ENCODE measurements around the gene KIF21B. TPM values are rescaled to one million over a fixed set of nuclear protein-coding genes. Genes with fewer than 3 reads are reported as not detected.

Gene KIF21B
- polyA plus RNA-seq, 1 experiment: 0.24 TPM

DNA sequence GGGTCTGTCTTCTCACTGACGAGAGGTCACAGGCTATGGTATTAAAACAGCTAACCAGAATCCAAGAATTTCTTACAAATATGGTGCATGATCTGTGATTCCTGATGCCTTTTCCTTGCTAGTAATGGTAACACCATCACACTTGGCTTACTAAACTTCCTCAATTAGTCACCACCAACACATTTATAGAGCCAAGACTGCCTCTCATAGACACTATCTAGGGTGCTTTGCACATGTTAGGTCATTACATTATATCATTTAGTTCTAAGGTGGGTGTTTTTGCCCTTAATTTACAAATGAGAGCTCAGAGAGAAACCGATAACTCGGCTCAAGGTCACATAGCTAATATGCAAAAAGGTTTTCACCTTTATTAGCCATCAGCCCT lies 8.7 kb downstream of the KIF21B start:
- TF ChIP-seq, protein P1, sequence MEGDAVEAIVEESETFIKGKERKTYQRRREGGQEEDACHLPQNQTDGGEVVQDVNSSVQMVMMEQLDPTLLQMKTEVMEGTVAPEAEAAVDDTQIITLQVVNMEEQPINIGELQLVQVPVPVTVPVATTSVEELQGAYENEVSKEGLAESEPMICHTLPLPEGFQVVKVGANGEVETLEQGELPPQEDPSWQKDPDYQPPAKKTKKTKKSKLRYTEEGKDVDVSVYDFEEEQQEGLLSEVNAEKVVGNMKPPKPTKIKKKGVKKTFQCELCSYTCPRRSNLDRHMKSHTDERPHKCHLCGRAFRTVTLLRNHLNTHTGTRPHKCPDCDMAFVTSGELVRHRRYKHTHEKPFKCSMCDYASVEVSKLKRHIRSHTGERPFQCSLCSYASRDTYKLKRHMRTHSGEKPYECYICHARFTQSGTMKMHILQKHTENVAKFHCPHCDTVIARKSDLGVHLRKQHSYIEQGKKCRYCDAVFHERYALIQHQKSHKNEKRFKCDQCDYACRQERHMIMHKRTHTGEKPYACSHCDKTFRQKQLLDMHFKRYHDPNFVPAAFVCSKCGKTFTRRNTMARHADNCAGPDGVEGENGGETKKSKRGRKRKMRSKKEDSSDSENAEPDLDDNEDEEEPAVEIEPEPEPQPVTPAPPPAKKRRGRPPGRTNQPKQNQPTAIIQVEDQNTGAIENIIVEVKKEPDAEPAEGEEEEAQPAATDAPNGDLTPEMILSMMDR (IDR thresholded peaks at IDR 0.05; ENCODE audit: low read depth, low read length): no peak
- H3K27me3 ChIP-seq (ENCODE audit: control insufficient read depth, insufficient read depth, low read length): peaks cover 35% of the 10 kb centered on the region
- DNase-seq (ENCODE audit: low read depth, low spot score): no peak
- ChIA-PET CTCF (interaction anchor here (2.1 to 2.9 kb wide), 3 partner anchors 11 to 43 kb away, joined by 10 to 12 read pairs (median 10); no protein-coding TSS in a partner anchor), POLR2A (no interaction called here)
- no peaks in the 10 kb centered on the region; the same call in 1 of the 2 replicates for H3K9me3 ChIP-seq (ENCODE audit: control insufficient read depth, insufficient read depth, low read length)
- H3K27ac ChIP-seq (ENCODE audit: low read depth, low read length): no peak overlapping the region
- H3K4me3 ChIP-seq (ENCODE audit: low read depth, low read length): no peak overlapping the region

DNA sequence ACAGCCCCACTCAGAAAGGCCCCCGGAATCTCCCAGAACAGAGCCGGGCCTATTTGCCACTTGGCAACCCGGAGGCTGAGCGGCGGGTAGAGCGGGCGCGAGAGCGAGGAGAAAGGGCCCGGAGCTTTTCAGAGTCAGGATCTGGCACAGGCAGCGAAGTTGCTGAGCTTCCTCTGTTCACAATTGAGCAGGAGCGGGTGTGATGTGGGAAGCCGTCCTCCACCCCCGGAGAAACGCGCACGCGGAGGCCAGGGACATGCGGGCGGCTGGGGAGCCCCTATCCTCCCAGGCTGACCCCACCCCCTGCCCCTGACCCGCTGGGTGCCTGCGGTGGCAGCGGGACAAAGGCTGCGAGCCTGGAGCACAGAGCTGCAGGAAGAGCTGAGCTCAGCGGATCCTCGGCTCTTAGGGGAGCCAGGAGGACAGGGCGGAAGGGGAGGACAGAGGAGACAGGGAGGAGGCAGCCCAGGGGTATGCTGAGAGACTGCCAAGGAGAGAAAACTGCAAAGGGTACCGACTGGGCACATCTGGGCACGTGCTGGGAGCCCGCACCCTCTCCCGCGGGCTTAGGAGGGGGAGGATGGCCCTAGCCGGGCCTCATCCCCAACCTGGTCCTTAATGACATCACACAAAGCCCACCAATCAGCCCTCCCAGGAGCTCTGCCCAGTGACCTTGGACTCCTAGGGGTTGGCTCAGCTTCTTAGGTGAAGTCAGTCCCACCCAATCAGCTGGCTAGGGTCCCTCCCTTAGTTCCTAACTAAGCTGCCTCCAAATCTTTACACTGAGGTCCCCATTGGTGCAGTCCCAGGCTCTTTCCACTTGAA lies 9.3 kb downstream of the KIF21B start:
- ChIA-PET POLR2A (no interaction called here), CTCF (interaction anchor here (2.1 to 2.9 kb wide), 3 partner anchors 12 to 42 kb away, joined by 10 to 12 read pairs (median 10); no protein-coding TSS in a partner anchor)
- Histone ChIP-seq H3K9me3 (ENCODE audit: control insufficient read depth, insufficient read depth, low read length) (no peaks in the 10 kb centered on the region; the same call in 1 of the 2 replicates), H3K27me3 (ENCODE audit: control insufficient read depth, insufficient read depth, low read length) (peaks cover 35% of the 10 kb centered on the region), H3K27ac (ENCODE audit: low read depth, low read length) (no peak overlapping the region), H3K4me3 (ENCODE audit: low read depth, low read length) (no peak overlapping the region)
- TF ChIP-seq, protein P1 (IDR thresholded peaks at IDR 0.05; ENCODE audit: low read depth, low read length): no peak
- DNase-seq (ENCODE audit: low read depth, low spot score): no peak

DNA sequence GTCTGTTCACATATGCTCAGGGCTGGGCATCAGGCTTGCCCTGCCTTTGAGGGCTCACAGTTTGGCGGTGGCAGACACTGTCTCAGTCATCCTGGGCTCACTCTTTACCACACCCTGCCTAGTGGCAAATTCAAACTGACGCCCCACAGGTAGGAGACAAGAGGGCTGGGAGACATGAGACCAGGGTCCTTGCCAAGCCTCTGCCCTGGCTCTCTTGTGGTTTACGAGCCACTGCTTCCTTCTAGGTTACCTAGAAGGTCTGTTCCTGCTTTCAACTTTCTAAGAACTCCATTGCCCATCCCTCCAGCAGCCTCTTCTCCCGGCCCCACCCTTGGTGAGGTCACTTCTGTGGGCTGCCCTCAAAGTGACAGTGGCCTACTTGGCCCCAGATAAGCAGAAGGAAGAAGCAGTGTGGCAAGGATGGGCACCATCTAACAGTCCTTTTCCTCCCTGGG lies 10.5 kb downstream of the KIF21B start:
- no peak overlapping the region for H3K27ac ChIP-seq (ENCODE audit: low read depth, low read length)
- no peaks in the 10 kb centered on the region; the same call in 1 of the 2 replicates for H3K9me3 ChIP-seq (ENCODE audit: control insufficient read depth, insufficient read depth, low read length)
- TF ChIP-seq, protein P1 (IDR thresholded peaks at IDR 0.05; ENCODE audit: low read depth, low read length): no peak
- peaks cover 35% of the 10 kb centered on the region for H3K27me3 ChIP-seq (ENCODE audit: control insufficient read depth, insufficient read depth, low read length)
- ChIA-PET POLR2A (no interaction called here), CTCF (interaction anchor here (0.8 to 2.9 kb wide), 2 partner anchors 41 to 42 kb away, joined by 3 to 12 read pairs; no protein-coding TSS in a partner anchor)
- no peak overlapping the region for H3K4me3 ChIP-seq (ENCODE audit: low read depth, low read length)
- no peak for DNase-seq (ENCODE audit: low read depth, low spot score)

DNA sequence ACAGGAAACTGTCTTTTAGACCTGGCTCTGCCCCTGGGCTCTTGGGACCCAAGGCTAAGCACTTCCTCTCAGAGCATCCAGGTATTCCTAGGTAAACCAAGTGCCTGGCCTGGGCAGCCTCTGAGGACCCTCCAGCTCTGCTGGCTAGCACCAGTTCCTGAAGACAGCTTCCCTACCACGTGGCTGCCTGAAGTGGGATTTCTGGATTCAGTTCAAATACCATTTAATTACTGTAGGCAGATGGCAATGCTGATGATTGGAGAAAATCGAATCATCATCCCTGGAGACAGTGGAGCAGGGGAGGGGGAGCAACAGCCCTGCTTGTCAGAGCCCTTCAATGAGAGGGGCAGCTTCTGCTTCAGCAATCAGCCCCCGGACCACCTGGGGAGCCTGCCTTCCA lies 11.9 kb downstream of the KIF21B start:
- POLR2A ChIA-PET: no interaction called here
- Histone ChIP-seq H3K4me3 (ENCODE audit: low read depth, low read length) (no peak overlapping the region), H3K9me3 (ENCODE audit: control insufficient read depth, insufficient read depth, low read length) (no peaks in the 10 kb centered on the region; the same call in 1 of the 2 replicates), H3K27ac (ENCODE audit: low read depth, low read length) (no peak overlapping the region), H3K27me3 (ENCODE audit: control insufficient read depth, insufficient read depth, low read length) (peaks cover 32% of the 10 kb centered on the region)
- DNase-seq (ENCODE audit: low read depth, low spot score): no peak
- TF ChIP-seq, protein P1 (IDR thresholded peaks at IDR 0.05; ENCODE audit: low read depth, low read length): no peak
- CTCF ChIA-PET: interaction anchor here (1.2 kb wide), 1 partner anchor 13 kb away, joined by 3 read pairs; no protein-coding TSS in a partner anchor
